ENCODE data around the gene CNTN5.
"Not testable (repeated sequence)": the region's sequence is repeated elsewhere in the genome, so short reads cannot be mapped to it uniquely, and the experiment has no call there.

Gene CNTN5

DNA sequence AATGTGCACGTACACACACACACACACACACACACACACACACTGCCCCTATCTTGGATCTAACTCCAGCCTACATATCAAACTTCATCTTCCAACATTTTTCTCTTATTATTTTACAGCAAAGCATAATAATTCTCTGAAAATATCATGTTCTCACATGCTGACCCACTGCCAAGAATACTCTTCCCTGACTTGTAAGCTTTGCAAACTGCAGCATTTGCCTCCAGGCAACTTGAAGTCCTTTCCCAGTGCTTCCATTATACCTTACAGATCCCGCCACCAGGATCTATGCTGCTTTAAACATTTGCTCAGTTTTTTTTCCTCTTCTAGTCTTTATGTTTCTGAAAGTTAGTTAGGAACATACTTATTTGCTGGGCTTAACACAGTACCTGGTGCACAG lies 1183.0 kb downstream of the CNTN5 start:
- DNase-seq (ENCODE audit: low read depth in 2 of 2) = no peak

DNA sequence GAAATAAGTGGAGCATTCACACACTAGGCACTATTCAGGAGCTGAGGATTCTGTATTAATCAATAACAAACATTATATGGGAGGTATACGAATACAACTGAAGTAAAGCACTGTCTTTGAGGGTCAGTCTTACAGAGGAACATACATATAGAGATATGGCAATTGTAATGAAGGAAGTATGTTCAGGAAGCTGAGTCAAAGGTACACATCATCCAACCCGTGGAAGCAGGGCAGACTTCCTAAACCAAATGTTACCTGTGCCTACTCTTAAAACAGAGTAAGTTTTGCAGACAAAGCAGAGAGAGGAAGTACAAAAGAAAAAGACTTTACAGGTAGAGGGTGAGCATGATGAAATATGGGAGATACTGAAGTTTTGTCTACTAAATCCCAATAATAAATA lies 1185.2 kb downstream of the CNTN5 start:
- no peak for DNase-seq (ENCODE audit: low read depth in 2 of 2)

- no peak for DNase-seq (ENCODE audit: low read depth in 2 of 2)
Observed at GRCh38 chr11:100208207-100208606, 1187.5 kb downstream of the CNTN5 start.

DNA sequence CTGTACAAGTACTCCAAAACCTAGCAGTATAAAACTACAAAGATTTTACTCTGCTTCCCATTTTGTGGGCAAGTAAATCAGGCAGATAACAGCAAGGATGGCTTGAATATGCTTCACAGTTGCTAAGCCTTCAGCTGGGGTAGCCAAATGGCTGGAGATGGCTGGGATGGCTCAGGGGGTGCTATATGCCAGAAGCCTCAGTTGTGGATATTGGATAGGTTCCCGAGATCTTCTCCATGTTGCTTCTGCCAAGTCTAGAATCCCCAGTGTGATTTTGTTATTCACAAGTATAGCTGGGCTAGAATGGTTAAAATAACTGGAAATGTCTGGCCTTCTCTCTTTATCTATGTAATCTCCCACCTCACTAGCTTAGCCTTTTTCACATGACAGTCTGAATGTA lies 1194.0 kb downstream of the CNTN5 start:
- no peak for DNase-seq (ENCODE audit: low read depth in 2 of 2)

GRCh38 chr11:100220801-100221200 lies 1200.1 kb downstream of the CNTN5 start:
- DNase-seq (ENCODE audit: low read depth in 2 of 2) = no peak

DNA sequence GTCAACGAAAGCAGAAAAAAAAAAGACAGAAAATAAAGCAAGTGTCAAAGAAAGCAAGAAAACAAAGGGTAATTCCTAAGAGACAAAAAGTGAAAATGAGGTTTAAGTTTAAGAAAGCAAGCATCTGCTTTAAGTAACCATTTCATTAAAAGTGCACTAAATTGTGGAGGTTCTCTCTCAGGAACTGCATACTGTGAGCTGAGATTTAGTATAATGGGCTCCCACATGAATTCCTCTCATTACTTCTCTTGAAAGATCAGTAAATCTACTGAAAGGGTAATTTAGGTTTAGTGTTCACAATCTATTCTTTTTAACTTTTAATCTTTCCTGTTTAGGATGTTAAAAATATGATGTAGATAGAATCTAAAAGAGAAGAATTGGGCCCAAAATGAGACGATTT lies 1201.0 kb downstream of the CNTN5 start:
- DNase-seq (ENCODE audit: low read depth in 2 of 2) = no peak

DNA sequence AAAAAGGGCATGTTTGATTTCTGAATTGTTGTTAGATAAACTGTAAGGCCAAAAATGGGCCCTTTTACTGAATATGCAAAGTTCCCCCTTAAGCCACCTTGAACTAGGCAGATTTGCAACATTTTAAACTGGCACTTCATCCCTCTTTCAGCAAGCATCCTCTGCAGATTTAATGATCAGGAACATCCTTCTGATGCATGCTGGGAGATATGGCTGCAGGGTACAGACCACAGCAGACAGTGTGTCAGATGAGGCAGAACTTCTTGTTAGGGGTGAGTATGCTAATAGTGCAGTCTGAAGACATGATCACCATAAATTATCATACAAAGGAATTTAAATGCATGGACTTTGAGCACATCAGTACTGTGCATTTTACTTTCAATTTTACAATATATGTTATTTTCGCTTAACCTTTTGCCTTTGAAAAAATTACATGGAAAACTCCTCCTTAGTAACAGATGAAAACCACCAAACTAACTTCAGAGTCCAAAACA lies 1203.8 kb downstream of the CNTN5 start:
- DNase-seq (ENCODE audit: low read depth in 2 of 2) = no peak

- DNase-seq (ENCODE audit: low read depth in 2 of 2) = no peak
Observed at GRCh38 chr11:100229086-100229485, 1208.3 kb downstream of the CNTN5 start.

DNA sequence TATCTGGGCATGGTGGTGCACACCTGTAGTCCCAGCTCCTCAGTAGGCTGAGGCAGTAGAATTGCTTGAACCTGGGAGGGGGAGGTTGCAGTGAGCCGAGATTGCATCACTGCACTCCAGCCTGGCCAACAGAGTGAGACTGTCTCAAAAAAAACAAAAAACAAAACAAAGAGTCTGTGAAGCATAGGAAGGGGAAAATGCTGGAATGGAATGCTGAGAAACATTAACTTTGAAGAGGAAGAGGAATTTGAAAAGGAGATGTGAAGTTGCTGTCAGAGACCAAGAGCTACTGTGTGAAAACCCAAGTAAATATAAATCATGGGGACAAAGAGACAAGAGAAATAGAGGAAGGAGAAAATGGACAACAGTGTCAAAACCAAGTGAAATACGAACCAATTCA lies 1211.3 kb downstream of the CNTN5 start:
- no peak for DNase-seq (ENCODE audit: low read depth in 2 of 2)

DNA sequence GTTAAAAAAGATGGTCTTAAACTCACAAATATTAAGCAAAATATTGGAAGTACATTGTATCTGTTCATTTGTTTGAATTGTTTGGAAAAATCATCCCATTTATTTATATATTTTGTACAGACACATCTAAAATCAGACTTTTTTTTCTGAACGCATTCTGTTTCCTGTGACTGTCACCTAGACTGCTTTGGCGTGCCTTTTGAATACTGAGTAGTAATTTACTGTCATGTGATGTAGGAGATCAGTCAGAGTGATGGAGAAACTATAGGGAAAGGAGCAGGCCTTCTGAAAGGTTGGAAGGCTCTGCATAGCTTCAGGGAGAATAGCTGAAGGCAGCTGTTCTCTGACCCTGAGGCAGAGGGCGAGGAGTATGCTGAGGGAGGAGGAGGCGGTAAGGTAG lies 1214.3 kb downstream of the CNTN5 start:
- DNase-seq (ENCODE audit: low read depth in 2 of 2) = no peak

- no peak for DNase-seq (ENCODE audit: low read depth in 2 of 2)
Observed at GRCh38 chr11:100240025-100240539, 1219.3 kb downstream of the CNTN5 start.

DNA sequence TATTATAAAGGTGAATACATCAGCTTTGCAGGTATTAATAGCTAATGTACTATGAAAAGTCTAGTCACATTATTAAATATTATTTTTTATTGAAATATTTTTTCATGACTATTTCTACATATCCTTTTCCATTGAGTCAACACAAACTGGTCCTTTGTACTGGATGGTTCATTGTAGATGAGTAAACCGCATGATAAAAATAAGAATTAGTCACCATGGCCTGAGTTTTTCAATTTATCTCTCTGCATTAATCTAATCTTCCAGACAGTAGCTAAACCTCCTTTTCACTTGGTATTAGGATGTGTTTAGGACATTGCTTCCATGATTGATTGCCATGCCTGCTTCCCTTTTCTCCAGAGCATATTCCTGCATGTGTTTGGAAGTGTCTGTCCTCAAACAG lies 1227.0 kb downstream of the CNTN5 start:
- no peak for DNase-seq (ENCODE audit: low read depth in 2 of 2)

DNA sequence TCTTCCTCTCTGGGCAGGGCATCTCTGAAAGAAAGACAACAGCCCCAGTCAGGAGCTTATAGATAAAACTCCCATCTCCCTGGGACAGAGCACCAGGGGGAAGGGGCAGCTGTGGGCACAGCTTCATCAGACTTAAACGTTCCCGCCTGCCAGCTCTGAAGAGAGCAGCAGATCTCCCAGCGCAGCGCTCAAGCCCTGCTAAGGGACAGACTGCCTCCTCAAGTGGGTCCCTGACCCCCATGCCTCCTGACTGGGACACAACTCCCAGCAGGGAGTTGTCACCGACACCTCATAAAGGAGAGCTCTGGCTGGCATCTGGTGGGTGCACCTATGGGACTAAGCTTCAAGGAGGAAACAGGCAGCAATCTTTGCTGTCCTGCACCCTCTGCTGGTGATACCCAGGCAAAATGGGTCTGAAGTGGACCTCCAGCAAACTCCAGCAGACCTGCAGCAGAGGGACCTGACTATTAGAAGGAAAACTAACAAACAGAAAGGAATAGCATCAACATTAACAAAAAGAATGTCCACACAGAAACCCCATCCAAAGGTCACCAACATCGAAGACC lies 1236.6 kb downstream of the CNTN5 start:
- DNase-seq (ENCODE audit: low read depth in 2 of 2) = not testable (repeated sequence)

GRCh38 chr11:100269516-100269915 lies 1248.8 kb downstream of the CNTN5 start:
- DNase-seq (ENCODE audit: low read depth in 2 of 2) = no peak

- DNase-seq (ENCODE audit: low read depth in 2 of 2) = no peak
Observed at GRCh38 chr11:100273066-100273815, 1252.5 kb downstream of the CNTN5 start.

DNA sequence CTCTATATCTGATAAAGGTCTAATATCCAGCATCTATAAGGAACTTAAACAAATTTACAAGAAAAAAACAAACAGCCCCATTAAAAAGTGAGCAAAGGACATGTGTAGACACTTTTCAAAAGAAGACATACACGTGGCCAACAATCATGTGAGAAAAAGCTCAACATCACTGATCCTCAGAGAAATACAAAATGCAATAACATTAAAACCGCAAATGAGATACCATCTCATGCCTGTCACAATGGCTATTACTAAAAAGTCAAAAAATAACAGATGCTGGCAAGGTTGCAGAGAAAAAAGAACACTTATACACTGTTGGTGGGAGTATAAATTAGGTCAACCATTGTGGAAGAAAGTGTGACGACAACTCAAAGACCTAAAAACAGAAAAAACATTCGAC lies 1253.7 kb downstream of the CNTN5 start:
- DNase-seq (ENCODE audit: low read depth in 2 of 2) = not testable (repeated sequence)

GRCh38 chr11:100294748-100295147 lies 1274.0 kb downstream of the CNTN5 start:
- no peak for DNase-seq (ENCODE audit: low read depth in 2 of 2)

DNA sequence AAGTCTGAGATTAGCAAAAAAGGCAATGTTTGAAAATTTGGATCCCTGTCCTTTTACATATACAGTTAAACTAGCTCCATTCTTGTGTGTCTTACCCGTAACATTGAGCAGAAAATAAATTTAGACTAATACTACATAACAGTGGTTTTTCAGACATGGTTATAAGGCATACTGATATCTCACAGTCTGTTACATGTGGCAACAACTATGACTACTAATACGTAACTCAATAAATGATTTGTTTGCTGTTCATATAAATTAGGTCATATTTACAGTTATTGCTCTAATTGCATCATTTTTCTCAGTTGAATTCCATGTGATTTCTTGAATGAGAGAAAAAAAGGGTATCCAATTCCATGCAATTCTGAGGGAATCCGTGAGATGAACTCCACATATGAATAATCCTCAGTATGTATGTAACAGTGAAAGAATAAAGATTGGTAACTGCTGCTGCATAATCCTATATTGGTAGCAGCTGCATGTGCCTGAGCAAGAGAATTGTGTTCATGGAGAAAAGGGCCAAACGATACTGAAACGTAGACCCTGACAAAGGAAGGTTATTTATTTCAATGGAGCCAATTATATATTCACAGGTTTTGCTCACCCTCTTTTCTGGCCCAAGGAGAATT lies 1275.4 kb downstream of the CNTN5 start:
- DNase-seq (ENCODE audit: low read depth in 2 of 2) = no peak

DNA sequence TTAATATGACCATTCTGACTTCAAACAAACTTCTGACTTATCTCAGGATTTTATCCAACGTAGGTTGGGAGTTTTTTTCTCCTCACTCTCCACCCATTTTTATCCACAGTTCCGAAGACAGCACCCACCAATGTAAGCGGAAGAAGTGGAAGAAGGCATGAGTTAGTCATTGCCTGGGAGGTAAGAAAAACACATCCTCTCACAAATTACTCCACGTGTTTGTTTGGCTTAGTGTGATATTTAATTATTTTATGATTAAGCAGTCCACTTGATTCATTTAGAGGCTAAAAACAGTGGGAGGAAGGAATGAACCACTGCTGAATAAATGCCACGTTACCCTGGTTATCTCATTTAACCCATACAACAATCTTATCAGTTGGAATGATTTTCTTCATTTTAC lies 1276.8 kb downstream of the CNTN5 start:
- DNase-seq (ENCODE audit: low read depth in 2 of 2) = no peak

DNA sequence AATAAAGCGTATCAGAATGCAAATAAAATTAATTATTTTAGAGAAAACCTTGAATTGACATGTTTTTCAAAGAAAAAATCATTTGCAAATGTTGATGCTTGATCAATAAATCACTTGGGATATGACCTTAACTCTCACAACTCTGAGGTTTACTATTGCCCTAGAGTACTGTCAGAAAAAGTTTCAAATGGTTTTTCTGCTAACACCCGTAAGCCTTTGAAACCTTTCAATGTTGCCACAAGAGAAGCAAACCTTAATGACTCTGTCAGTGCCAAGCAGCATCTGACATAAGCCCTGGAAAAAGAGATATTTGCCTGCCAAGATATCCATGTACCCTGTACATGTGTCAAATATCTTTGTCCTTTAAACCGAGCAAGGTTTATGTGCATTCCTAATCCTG lies 1282.1 kb downstream of the CNTN5 start:
- no peak for DNase-seq (ENCODE audit: low read depth in 2 of 2)

GRCh38 chr11:100303897-100304296 lies 1283.1 kb downstream of the CNTN5 start:
- DNase-seq (ENCODE audit: low read depth in 2 of 2) = no peak

DNA sequence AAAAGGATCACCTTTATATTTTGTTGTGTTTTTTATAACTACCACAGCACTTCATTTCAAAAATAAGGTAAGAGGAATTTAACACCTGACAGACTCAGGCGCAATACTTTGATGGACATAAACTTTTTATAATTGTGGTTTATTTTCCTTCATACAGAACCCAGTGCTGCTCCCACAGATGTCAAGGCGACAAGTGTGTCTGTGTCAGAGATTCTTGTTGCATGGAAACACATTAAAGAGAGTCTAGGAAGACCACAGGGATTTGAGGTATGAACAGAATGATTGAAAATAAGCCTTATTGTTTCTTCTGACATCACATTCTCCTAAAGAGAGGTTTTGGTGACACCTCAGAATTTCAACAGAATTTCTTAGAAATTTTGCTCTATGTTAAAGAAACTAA lies 1287.5 kb downstream of the CNTN5 start:
- DNase-seq (ENCODE audit: low read depth in 2 of 2) = no peak

DNA sequence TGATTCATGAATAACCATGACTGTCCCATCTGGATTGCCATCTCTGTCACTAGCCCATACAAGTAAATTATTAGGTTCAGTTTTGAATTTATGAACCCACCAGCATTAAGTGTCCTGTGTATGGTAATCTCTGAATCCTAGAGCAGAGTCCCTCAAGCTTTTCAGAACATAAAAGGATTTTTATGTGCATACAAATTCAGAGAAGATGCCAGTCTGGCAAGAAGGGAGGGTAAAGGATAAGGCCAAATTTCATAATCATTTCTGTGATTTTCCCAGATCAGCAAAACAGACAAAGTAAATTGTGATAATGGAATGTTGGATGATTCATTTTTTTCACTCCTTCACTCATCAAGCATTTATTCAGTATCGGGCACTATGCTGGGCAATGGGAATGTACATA lies 1295.2 kb downstream of the CNTN5 start:
- no peak for DNase-seq (ENCODE audit: low read depth in 2 of 2)
